HG03025 (cell line): Measurements from ENCODE around the gene PAGR1.
"Not testable (repeated sequence)": the region's sequence is repeated elsewhere in the genome, so short reads cannot be mapped to it uniquely, and the experiment has no call there.

Source experiments
- ATAC-seq: cut with Tn5 transposase; IDR thresholded peaks from one replicate; pipeline ENCODE4 v1.9.1; 2021; ENCODE audit warnings: mild to moderate bottlenecking, moderate library complexity; ENCODE audit not compliant: unreplicated experiment, low FRiP score

Gene PAGR1

DNA sequence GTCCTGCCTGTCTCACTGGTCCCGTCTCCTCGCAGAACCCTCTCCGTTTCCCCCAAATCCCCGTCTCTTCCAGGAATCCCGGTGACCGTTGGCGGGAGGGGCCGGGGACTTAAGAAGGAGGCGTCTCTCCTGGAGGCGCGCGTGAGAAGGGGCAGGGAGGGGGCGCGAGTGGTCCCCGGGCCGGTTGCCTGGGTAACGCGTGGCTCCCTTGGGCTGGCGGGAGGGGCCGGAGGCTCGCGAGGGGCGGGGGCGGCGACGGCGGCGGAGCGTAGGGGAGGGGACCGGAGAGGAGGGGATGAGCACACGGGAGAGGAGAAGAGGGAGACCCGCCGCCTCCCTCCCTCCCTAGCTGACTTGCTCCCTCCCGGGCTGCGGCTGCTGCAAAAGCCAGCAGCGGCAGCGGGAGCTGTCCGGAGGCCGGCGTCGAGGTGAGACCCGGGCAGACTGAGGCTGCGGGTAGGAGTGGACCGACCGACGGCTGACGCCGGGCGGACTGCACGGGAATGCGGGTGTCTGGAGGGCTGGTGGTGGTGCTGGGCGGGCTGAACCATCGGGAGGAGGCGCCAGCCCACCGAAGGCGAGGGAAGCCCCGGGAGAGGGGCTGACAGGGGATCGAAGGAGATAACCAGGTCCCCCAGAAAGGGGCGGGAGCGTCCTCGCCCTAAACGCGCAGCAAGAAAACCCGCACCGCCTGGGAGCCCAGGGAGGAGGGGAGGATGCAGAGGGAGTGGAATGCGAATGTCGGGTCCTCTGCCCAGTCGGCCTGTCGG lies 3.9 kb upstream of the PAGR1 start, which contains the start of gene PRRT2:
TSS of gene PRRT2 (plus strand) at position 298 of the 770 bp plus-strand sequence. CDS start 862 bp downstream, outside the sequence.
- ATAC-seq: no peak

DNA sequence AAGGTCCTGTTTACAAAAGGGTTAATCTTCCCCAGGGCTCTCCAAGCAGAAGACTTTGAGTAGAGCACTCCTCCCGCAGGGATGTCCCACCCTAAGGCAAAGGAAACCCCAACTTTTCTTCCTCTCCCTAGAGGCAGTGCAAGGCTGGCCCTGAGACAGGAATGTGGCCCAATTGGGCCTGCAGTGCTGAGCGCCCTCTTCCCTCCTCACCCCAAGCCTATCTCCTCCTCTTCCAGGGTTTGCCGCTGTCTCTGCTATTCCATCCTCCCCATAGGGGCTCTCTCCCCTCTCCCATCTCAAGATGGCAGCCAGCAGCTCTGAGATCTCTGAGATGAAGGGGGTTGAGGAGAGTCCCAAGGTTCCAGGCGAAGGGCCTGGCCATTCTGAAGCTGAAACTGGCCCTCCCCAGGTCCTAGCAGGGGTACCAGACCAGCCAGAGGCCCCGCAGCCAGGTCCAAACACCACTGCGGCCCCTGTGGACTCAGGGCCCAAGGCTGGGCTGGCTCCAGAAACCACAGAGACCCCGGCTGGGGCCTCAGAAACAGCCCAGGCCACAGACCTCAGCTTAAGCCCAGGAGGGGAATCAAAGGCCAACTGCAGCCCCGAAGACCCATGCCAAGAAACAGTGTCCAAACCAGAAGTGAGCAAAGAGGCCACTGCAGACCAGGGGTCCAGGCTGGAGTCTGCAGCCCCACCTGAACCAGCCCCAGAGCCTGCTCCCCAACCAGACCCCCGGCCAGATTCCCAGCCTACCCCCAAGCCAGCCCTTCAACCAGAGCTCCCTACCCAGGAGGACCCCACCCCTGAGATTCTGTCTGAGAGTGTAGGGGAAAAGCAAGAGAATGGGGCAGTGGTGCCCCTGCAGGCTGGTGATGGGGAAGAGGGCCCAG lies 3.0 kb upstream of the PAGR1 start:
- no peak for ATAC-seq

DNA sequence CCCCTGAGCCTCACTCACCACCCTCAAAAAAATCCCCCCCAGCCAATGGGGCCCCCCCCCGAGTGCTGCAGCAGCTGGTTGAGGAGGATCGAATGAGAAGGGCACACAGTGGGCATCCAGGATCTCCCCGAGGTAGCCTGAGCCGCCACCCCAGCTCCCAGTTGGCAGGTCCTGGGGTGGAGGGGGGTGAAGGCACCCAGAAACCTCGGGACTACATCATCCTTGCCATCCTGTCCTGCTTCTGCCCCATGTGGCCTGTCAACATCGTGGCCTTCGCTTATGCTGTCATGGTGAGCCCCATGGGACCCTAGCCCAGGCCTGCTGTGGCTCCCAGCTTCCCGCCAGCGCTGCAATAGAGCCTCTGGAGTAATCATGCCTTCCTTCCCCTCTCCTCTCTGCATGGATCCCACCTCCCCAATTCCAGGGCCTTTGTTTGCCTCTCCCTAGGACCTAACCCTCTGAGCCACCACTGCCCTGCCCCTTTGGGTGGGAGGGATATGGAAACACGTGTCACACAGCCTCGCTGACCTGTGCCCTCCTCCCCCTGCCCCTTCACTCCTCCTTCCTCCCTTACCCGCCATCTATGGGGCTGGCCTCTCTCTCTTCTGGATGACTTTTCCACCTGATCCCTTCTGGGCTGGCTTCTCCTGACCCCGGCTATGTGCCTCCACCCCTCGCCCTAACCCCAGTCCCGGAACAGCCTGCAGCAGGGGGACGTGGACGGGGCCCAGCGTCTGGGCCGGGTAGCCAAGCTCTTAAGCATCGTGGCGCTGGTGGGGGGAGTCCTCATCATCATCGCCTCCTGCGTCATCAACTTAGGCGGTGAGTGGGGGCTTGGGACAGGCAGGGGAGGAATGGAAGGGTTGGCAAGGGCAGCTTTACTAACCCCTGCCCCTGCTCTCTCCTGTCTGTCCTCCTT lies 2.0 kb upstream of the PAGR1 start:
- no peak for ATAC-seq

DNA sequence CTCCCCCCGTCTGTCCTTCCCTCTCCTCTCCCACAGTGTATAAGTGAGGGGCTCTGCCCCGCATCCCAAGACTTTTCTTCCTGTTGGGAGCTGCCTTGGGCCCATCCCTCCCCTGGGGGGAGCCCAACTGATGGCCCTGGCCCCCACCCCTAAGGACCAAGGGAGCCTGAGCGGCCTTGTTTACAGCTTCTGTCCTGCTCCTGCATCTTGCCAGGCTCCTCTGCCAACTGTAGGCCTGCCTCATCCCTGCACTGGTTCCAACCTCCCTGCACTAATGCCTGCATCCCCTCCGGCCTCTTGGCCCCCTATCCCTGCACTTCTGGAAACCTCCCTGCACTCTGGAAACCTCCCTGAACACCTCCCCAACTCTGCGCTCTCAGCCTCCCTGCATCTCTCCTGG lies 1.4 kb upstream of the PAGR1 start:
- ATAC-seq: no peak

DNA sequence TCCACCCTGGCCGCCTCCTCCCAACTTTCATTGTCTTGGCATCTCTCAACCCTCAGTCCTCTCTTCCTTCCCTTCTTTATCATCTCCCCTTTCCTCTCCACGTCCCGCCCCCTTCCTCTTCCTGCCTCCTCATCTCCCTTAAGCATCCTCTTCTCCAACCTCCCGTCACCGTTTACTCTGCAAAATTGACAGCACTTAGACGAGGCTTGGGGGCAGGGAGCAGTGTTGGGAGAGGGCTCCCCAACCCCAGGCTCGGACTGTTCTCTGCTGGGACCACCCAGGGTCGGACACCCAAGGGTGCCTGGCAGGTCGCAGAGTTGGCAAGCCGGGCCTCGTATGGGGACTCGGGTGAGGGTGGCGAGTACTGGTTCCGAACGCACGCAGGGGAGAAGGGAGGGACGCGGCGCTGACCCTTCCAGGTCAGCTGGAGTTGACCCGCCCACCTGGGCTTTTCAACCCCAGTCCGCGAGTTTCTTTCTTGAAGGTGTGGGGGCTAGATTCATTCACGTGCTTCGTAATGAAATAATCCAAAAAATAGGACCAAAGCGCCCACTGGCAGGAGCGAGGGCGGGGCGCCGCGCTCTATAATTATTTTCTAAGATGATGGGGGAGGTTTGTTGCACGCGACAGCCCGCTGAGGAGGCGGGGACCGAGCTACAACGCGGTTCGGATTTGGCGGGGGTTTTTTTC lies 775 bp upstream of the PAGR1 start:
- ATAC-seq: no peak

DNA sequence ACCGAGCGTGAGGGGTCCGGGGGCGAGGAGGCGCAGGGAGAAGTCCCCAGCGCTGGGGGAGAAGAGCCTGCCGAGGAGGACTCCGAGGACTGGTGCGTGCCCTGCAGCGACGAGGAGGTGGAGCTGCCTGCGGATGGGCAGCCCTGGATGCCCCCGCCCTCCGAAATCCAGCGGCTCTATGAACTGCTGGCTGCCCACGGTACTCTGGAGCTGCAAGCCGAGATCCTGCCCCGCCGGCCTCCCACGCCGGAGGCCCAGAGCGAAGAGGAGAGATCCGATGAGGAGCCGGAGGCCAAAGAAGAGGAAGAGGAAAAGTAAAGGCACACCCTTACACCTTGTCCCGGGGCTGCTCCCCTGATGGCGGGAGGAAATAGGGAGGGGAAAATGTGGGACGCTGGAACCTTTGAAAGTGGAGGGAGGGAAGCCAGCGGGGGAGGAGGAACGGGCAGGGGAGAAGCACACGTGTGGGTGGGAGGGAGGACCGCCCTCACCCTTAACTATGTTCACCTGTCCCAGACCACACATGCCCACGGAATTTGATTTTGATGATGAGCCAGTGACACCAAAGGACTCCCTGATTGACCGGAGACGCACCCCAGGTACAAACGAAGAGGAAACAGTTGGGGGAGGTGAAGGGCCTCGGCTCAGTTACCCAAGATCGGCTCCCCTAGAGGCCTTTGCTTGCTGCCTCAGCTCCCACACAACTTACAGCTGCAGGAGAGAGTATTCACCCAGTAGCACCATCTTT lies 916 bp downstream of the PAGR1 start:
- ATAC-seq: peak; percentile 1

DNA sequence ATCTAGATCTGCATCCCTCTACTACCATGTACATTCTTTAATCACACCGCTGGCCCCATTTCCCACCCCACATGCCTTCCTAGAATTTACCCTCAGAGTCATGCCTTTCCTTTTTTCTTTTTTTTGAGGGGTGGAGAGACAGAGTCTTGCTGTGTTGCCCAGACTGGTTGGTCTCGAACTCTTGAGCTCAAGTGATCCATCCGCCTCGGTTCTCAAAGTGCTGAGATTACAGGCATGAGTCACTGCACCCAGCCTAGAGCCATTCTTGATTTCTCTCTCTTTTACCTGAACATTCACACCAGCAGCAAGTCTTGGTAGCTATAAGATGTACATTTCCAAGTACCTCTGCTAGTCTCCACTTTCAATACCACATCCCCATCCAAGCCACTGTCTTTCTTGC lies 2.1 kb downstream of the PAGR1 start:
- ATAC-seq: no peak

DNA sequence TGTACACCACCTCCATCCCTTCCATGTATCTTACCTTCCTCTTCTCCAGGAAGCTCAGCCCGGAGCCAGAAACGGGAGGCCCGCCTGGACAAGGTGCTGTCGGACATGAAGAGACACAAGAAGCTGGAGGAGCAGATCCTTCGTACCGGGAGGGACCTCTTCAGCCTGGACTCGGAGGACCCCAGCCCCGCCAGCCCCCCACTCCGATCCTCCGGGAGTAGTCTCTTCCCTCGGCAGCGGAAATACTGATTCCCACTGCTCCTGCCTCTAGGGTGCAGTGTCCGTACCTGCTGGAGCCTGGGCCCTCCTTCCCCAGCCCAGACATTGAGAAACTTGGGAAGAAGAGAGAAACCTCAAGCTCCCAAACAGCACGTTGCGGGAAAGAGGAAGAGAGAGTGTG lies 3.6 kb downstream of the PAGR1 start:
- ATAC-seq: no peak

DNA sequence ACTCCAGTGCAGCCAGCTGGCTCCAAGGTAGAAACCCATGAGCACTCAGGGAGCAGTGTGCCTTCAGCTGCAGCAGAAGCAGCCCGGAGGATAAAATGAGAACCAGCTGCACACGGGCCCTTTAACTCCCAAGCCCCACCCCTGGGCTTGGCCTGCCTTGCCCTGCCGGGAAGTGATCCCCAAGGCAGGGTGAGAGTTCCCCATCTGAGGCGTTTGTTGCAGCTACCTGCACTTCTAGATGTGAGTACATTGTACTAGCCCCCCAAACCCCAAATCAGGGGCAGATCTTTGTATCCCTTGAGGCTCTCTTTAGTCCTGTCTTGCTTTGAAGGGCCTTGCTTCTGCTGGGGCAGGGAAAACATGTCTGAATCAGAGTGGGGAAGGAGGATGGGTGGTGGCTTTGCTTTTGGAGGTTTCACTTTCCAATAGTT lies 4.3 kb downstream of the PAGR1 start, which contains the start of gene MVP:
TSS of gene MVP (plus strand) at position 192 of the 431 bp plus-strand sequence. CDS start 10,088 bp downstream, outside the sequence.
- ATAC-seq: no peak

DNA sequence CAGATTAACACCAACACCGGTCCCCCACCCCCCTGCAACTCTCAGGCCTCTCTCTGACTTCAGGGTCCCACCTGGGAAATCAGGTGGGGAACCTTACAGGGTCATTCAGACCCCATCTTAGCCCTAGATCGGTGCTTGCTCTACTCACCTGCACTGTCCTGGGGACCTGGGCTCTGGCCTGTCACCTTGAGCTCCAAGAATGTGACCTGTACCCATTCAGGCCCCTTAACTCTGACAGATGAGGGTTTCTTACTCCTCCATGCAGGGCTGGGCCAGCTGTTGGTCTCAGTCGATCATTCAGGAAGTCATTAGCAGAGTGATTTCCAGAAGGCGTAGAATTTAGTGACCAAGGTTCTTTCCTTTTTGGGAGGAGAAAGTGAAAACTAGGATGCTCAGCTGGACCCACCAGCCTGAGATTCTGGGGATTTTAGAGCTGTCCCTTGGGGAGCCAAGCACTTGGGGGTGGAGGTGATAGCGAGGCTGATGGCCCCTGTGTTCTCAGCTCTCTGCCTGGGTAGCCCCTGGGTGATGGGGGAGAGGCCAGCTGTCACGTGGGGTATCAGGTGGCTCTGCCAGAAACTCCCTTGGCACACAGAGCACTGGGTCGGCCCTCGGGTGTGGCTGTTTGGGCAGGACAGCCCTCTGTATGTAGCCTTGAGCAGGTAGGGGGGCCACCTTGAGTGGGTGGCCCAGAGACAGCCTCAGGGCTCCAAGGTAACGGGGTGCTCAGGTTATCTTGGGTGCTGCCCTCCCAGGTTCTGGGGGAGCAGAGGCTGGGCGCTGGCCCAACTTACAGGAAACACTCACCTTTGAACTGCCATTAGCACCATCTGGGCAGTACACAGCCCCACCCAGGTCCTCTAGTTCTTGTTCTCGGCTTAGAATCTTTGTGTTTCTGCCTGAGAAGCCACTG lies 5.0 kb downstream of the PAGR1 start:
- ATAC-seq: no peak

DNA sequence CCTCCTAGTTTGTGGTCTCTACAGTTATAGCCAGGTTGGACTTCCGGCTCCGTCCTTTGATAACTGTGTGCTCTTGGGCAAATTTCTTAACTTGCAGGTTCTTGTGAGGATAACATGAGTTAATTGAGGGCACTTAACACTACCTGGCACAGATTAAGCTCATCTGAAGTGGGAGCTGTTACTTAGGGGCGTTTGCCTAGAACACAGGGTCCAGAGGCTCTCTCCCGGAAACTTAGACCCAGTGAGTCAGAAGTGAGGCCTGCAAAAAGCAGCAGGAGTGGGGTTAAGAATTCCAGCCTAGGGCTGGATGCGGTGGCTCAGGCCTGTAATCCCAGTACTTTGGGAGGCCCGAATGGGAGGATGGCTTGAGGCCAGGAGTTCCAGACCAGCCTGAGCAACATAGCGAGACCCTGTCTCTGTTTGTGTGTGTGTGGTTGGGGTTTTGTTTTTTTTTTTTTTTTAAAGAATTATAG lies 5.7 kb downstream of the PAGR1 start:
- ATAC-seq: no peak

DNA sequence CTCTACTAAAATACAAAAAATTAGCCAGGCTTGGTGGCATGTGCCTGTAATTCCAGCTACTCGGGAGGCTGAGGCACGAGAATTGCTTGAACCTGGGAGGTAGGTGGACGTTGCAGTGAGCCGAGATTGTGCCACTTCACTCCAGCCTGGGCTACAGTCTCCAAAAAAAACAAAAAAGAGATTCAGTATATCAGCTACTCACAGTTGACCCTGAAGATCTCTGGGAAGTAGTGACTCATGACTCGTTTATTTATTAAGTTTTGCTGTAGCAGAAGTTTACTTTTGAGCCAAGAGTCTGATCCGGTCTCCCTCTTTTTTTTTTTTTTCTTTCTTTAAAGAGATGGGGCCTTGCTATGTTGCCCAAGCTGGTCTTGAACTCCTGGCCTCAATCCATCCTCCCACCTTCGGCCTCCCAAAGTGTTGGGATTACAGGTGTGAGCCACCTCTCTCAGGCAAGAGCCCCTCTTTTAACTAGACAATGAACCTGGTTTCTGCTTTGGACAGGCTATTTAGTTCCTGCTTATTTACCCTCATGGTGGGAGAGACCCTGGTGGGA lies 8.7 kb downstream of the PAGR1 start:
- no peak for ATAC-seq

DNA sequence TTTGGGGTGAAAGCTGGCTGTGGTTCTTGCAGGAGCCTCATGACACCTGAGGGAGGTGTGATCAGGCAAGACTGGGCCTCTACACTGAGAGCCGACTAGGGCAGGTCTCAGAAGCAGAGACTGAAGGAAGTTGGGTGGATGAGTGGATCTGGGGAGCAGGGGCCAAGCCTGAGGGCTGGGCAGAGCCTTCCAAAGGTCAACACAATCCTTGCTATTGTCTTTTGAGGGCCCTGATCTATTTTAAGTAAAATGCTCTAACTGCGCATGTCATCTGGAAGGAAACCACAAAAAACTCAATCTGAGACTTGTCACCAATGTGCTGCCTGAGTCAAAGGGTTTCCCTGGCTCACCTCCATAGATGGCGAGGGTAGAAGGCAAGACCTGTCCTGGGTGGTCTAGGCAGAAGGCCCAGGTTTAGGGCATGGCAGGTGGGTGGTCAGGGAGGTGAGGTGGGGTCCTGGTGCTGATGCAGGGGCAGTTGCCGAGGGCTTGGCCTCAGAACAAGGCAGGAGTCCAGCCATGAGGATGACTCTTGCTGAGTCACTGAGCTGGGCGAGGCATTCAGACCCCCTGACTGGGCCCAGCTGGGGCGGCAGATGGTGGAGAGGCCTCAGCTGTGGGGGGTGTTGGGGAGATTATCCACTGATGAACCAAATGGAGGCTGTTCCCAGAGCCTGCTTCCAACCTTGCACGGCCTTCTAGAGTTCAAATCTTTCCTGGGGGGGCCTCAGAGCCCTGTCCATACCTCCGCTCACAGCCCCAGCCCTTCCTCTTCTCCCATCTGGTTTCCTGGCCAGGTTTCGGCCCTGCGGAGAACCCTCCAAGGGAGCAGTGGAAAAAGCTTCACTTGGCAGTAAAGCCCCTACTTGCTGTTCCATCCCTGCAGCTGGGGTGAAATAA lies 9.4 kb downstream of the PAGR1 start:
- no peak for ATAC-seq

DNA sequence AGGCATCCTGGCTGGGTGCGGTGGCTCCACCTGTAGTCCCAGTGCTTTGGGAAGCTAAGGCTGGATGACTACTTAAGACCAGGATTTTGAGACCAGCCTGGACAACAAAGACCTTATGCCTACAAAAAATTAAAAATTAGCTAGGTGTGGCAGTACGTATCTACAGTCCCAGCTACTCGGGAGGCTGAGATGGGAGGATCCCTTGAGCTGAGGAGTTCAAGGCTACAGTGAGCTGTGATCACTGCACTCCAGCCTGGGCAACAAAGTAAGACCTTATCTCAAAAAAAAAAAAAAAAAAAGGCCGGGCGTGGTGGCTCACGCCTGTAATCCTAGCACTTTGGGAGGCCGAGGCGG lies 10.4 kb downstream of the PAGR1 start:
- ATAC-seq: no peak

DNA sequence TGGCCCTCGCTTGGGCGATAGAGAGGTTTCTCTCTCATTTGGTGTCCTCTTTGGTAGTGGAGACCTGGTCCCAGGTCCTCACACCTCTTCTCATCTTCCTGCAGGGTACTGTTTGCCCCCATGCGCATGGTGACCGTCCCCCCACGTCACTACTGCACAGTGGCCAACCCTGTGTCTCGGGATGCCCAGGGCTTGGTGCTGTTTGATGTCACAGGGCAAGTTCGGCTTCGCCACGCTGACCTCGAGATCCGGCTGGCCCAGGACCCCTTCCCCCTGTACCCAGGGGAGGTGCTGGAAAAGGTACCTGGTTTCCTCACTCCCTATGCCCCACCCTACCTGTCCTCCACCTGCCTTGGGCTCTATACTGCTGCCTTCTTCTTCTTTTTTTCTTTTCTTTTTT lies 14.8 kb downstream of the PAGR1 start:
- no peak for ATAC-seq

DNA sequence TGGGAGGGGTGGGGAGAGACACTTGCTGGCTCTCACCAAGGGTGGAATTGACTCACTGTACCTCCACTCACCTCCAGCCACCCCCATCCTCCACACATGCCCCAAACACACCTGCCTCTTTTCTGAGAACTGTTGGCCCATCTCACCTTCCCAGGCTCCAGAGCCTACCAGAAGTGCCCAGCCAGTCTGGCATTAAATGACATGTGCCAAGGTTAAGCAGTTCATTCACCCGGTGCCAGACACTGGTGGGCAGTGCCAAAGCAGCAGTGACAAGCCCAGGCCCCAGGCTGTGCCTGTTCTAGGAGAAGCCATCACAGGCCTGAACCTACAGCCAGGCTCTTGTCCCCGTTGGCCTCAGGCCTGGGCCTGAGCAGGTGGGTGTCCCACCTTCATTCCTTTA lies 15.5 kb downstream of the PAGR1 start:
- no peak for ATAC-seq

DNA sequence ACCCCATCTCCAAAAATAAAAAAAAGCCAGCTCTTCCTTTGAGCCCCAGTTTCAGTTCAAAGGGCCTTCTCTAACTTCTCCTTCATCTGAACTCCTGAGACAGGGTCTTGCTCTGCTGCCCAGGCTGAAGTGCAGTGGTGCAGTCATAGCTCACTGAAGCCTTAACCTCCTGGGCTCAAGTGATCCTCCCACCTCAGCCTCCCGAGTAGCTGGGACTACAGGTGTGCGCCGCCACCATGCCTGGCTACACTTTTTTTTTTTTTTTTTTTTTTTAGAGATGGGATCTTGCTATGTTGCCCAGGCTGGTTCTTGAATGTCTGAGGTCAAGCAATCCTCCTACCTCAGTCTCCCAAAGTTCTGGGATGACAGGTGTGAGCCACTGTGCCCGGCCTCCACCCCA lies 17.3 kb downstream of the PAGR1 start:
- ATAC-seq: not testable (repeated sequence)
